ENCODE results near the gene SDK1.

SDK1 gene

GRCh38 chr7:4066206-4066605, 765.2 kb downstream of the SDK1 start:
- H3K36me3 ChIP-seq (ENCODE audit: control insufficient read depth in 2 of 2, insufficient read depth in 1 of 2, low read length in 2 of 2) = no peaks in the 10 kb centered on the region
- H3K4me1 ChIP-seq (ENCODE audit: control insufficient read depth, insufficient read depth, low read length) = no peaks in the 10 kb centered on the region
- no peak for TF ChIP-seq ZNF513 (tag by site-specific recombination; IDR thresholded peaks at IDR 0.05)
- TF ChIP-seq PBX3 (CRISPR knock-in tag; IDR thresholded peaks at IDR 0.05) = no peak
- no peak for TF ChIP-seq ZNF16 (tag by site-specific recombination; IDR thresholded peaks at IDR 0.05; ENCODE audit: low read depth)
- no peak for TF ChIP-seq OSR2 (tag by site-specific recombination; IDR thresholded peaks at IDR 0.05)
- TF ChIP-seq ZNF140 (tag by site-specific recombination; IDR thresholded peaks at IDR 0.05) = no peak
- no peak for TF ChIP-seq ZNF24 (tag by site-specific recombination; IDR thresholded peaks at IDR 0.05)
- no peak for TF ChIP-seq ZFP41 (tag by site-specific recombination; IDR thresholded peaks at IDR 0.05; ENCODE audit: borderline replicate concordance)
- no peak for TF ChIP-seq YY2 (tag by site-specific recombination; IDR thresholded peaks at IDR 0.05)
- TF ChIP-seq ZNF202 (tag by site-specific recombination; IDR thresholded peaks at IDR 0.05; ENCODE audit: borderline replicate concordance) = no peak
- no peak for TF ChIP-seq ZNF610 (tag by site-specific recombination; IDR thresholded peaks at IDR 0.05; ENCODE audit: borderline replicate concordance)
- no peak for TF ChIP-seq ZBTB49 (tag by site-specific recombination; IDR thresholded peaks at IDR 0.05; ENCODE audit: low read depth)
- TF ChIP-seq MZF1 (tag by site-specific recombination; IDR thresholded peaks at IDR 0.05; ENCODE audit: borderline replicate concordance) = no peak
- no peak for TF ChIP-seq INSM2 (tag by site-specific recombination; IDR thresholded peaks at IDR 0.05)
- TF ChIP-seq ZNF473 (tag by site-specific recombination; IDR thresholded peaks at IDR 0.05) = no peak
- no peak for TF ChIP-seq ZNF121 (tag by site-specific recombination; IDR thresholded peaks at IDR 0.05)
- TF ChIP-seq KLF8 (tag by site-specific recombination; IDR thresholded peaks at IDR 0.05) = no peak
- TF ChIP-seq ZNF707 (tag by site-specific recombination; IDR thresholded peaks at IDR 0.05) = no peak
- no peak for TF ChIP-seq SCRT2 (tag by site-specific recombination; IDR thresholded peaks at IDR 0.05)
- no peak overlapping the region for H3K4me3 ChIP-seq (ENCODE audit: low read depth, low read length)
- H3K27ac ChIP-seq (ENCODE audit: extremely low read depth, low read depth, low read length) = no peak overlapping the region
- ChIA-PET CTCF (interaction anchor here (0.6 kb wide), 1 partner anchor 87 kb away, joined by 10 read pairs; no protein-coding TSS in a partner anchor), POLR2A (no interaction called here)
- no peaks in the 10 kb centered on the region for H3K9me3 ChIP-seq (ENCODE audit: control insufficient read depth, insufficient read depth, low read depth, low read length)

- H3K9me3 ChIP-seq (ENCODE audit: control insufficient read depth, insufficient read depth, low read depth, low read length) = no peaks in the 10 kb centered on the region
- CTCF ChIA-PET = no interaction called here
- no peak overlapping the region for H3K4me3 ChIP-seq (ENCODE audit: low read depth, low read length)
- POLR2A ChIA-PET = no interaction called here
- H3K27ac ChIP-seq (ENCODE audit: extremely low read depth, low read depth, low read length) = no peak overlapping the region
- TF ChIP-seq ZNF341 (tag by site-specific recombination; IDR thresholded peaks at IDR 0.05; ENCODE audit: low read depth) = no peak
- TF ChIP-seq ZNF148 (tag by site-specific recombination; IDR thresholded peaks at IDR 0.05; ENCODE audit: borderline replicate concordance) = no peak
- no peak for TF ChIP-seq ZNF146 (tag by site-specific recombination; IDR thresholded peaks at IDR 0.05)
- TF ChIP-seq ZNF626 (tag by site-specific recombination; IDR thresholded peaks at IDR 0.05) = no peak
- no peaks in the 10 kb centered on the region for H3K4me1 ChIP-seq (ENCODE audit: control insufficient read depth, insufficient read depth, low read length)
- H3K36me3 ChIP-seq (ENCODE audit: control insufficient read depth in 2 of 2, insufficient read depth in 1 of 2, low read length in 2 of 2) = no peaks in the 10 kb centered on the region
These were observed 765.8 kb downstream of the SDK1 start for GRCh38 chr7:4066626-4067475.

Data from HEK293 (cell line).